Measurements from ENCODE around the gene RGMB.

Gene RGMB

DNA sequence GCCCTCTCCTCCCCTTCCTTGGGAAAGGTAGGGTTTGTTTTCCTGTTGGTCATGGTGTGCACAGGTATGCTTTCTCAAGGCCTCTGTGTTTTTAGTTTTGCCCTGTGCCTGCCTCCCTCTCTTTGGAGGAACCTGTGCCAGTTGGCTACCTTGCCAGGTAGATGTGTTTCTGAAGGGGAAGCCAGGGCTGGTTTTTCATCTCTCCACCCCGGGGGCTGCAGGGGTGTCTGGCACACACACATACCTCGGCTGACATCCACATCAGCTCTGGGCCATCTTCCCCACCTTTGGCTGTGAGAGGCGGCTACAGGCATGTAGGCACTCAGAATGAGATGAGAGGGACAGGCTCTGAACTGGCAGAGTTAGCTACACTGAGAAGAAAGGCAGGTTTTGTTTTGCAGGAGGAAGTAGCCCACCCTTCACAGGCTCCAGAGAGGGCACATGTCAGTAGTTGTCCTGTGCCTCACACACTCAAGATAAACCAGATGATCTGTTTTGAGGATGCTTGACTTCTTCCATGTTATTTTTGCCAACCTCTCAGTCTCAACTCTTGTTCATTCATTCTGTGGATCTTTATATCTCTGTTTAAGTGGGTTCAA, 9.7 kb downstream of the RGMB start:
- no peak for TF ChIP-seq ZFX (IDR thresholded peaks at IDR 0.05; ENCODE audit: borderline replicate concordance)
- TF ChIP-seq, protein P1, sequence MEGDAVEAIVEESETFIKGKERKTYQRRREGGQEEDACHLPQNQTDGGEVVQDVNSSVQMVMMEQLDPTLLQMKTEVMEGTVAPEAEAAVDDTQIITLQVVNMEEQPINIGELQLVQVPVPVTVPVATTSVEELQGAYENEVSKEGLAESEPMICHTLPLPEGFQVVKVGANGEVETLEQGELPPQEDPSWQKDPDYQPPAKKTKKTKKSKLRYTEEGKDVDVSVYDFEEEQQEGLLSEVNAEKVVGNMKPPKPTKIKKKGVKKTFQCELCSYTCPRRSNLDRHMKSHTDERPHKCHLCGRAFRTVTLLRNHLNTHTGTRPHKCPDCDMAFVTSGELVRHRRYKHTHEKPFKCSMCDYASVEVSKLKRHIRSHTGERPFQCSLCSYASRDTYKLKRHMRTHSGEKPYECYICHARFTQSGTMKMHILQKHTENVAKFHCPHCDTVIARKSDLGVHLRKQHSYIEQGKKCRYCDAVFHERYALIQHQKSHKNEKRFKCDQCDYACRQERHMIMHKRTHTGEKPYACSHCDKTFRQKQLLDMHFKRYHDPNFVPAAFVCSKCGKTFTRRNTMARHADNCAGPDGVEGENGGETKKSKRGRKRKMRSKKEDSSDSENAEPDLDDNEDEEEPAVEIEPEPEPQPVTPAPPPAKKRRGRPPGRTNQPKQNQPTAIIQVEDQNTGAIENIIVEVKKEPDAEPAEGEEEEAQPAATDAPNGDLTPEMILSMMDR (IDR thresholded peaks at IDR 0.05), result no peak

DNA sequence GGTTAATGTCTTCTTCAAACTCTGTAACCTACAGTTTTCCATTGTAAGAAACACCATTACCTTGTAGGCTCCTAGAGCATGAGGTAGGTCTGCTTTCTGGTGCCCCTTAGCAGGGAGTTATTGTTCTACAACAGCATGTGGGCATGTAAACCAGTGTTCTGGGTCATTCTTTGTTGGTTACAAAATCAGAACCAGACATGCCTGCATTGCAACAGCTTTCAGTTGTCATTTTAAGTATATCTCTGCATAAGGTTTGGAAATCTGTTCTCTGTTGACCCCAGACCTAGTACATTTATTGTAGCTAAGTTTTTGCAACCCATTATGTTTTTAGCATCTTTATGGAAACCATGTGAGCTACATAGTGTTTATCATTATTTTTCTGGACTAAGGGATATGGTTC, 10.9 kb downstream of the RGMB start:
- H3K27ac ChIP-seq, result no peak overlapping the region
- TF ChIP-seq, protein P1 (IDR thresholded peaks at IDR 0.05), result no peak
- TF ChIP-seq ZFX (IDR thresholded peaks at IDR 0.05; ENCODE audit: borderline replicate concordance), result no peak

More for the DNA sequence above, 9.7 kb downstream of the RGMB start:
- no peak overlapping the region for H3K27ac ChIP-seq

DNA sequence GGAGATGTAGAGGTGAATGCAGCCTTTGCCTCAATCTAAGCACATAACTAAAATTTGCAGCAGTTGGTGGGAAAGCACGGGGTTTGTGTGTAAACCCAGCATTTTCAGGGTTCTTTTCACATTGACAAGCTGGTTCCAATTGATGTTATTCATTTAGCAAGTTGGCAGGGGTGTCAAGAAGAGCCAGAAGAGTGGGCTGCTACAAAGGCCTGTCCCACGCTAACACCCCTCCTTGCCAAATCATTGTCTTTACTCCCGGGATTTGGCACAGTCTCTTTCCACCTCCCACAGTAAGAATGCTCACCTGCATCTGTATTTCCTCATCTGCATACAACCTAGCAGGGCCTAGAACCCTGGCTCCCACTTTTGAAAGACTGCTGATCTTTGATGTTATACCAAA, 11.8 kb downstream of the RGMB start:
- no peak for TF ChIP-seq ZFX (IDR thresholded peaks at IDR 0.05; ENCODE audit: borderline replicate concordance)
- TF ChIP-seq, protein P1 (IDR thresholded peaks at IDR 0.05), result no peak
- H3K27ac ChIP-seq, result peak overlapping the region; percentile 76

DNA sequence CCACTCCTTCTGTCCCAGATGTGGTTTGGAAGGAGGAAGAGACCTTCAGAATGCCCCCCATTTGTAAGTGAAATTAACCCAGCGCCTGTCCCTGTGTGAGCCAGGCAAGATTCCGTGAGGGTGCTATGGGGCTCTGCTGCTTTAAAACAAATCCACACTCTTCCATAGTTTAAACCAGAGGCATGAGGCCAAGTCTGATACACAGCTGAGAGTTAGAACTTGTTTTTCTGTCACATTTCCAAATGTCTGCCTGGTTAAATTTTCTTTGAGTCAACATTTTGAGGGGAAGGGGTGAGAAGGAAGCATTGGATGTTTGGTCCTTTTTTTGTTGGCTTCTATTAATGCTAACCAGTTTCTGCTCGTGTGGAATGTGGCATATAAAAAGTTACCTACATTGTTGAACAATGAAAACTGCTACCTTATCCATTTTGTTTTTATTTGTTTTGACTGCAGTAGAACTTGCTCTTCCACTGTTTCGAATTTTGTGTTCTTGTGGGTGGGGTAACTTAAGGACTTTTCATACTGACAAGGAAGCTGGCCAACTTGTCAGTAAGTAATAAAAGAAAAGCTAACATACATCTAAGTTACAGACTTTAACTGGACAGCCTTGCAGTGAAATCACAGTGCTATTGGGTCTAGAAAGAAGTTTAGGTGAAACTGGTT, 12.9 kb downstream of the RGMB start:
- TF ChIP-seq, protein P1 (IDR thresholded peaks at IDR 0.05), result no peak
- no peak for TF ChIP-seq ZFX (IDR thresholded peaks at IDR 0.05; ENCODE audit: borderline replicate concordance)
- H3K27ac ChIP-seq, result peak overlapping the region; percentile 76

DNA sequence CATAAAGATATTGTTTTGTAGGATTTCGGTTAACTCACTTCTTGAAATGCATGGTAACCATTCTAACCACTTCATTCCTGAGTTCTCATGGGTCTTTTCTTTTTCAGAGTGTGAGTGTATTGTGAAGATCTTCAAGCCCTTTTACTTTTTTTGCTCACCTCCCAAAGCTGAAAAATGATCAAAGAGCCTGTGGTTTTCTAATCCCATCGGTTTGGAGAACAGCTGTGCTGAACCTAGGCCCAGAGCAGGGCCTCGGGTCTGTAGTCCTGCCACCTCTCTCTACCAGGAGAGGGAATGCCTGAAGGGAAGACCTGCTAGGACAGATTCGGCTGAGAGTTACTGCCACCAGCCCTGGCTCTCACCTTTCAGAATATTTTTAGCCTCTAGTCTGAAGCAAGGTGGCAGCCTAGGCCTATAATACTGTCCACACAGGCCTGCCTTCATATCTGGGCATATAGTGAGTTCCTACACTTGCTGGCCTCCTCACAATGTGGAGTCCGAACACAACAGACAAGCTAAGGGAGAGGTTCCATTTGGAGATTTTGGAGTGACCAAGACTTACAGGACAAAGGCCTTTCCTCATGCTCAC, 13.8 kb downstream of the RGMB start:
- TF ChIP-seq ZFX (IDR thresholded peaks at IDR 0.05; ENCODE audit: borderline replicate concordance), result no peak
- TF ChIP-seq, protein P1 (IDR thresholded peaks at IDR 0.05), result no peak
- peak overlapping the region; percentile 76 for H3K27ac ChIP-seq

DNA sequence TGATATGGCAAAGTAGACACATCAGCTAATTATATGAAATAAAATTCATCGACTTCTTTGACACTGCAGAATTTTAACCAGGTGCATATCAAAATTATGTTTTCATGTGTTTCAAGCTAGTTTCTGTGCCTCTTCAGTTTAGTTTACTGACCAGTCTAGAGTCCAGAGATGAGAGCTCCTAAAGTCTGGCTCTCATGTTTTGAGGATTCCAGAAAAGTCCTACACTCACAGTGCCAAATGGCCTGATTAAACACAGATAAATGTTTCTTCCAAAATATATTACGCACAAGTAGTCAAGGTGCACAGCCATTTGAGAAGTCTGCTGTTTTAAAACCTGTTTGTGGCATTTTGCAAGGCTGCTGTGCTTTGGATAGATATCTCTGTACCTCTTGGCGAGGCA, 15.6 kb downstream of the RGMB start:
- no peak overlapping the region for H3K27ac ChIP-seq
- TF ChIP-seq, protein P1 (IDR thresholded peaks at IDR 0.05), result no peak
- TF ChIP-seq ZFX (IDR thresholded peaks at IDR 0.05; ENCODE audit: borderline replicate concordance), result no peak

DNA sequence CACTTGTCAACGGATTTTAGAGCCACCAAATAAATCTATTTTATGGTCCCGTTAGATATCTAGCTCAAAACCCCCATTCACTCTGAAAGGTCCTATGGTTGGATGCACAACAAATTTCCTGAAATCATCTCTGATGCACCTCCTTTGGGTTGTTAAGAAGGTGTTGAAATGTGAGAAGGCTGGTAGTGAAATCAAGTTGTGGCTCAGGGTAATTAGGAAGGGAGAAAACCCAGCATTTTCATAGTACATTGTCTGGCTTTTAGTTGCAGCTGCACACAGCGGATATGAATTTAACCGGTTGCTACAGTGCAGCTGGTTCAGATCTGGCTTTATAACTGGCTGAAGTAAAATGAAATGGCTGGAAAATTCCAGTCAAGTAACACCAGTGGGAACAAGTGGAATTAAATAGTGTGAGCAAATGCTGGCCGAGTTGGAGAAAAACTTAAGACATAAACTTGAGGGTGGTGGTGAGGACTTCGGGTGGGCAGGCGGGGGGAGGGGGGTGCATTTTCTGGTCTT, 17.6 kb downstream of the RGMB start:
- no peak overlapping the region for H3K27ac ChIP-seq
- TF ChIP-seq ZFX (IDR thresholded peaks at IDR 0.05; ENCODE audit: borderline replicate concordance), result no peak
- TF ChIP-seq, protein P1 (IDR thresholded peaks at IDR 0.05), result no peak
